KBM-7 (cell line): Measurements from ENCODE around the gene GGCX.
A peak's percentile ranks its signal among the peaks of the same experiment; 100 is the strongest.

ENCODE experiments used
- DNase-seq: peaks from one replicate; pipeline ENCODE4 v3.0.0-alpha.2; 2015
- in situ Hi-C: fragments of 300-500 bp; cut with MboI; formaldehyde crosslinking; loops from 2 replicates; pipeline ENCODE4 v1.14.3; 2020; ENCODE audit warnings: low sequenced_read_pairs, low pct_unique_long_range_greater_than_20kb, mixed read lengths

Gene GGCX

GRCh38 chr2:85501248-85501647 is 60.0 kb downstream of the GGCX start:
- peak; percentile 84 for DNase-seq
- in situ Hi-C loops, result no loop called here

GRCh38 chr2:85497944-85498630 is 63.2 kb downstream of the GGCX start:
- DNase-seq, result no peak
- in situ Hi-C loops, result no loop called here

GRCh38 chr2:85496436-85496835 is 64.9 kb downstream of the GGCX start:
- in situ Hi-C loops, result no loop called here

More at GRCh38 chr2:85496436-85496835, 64.9 kb downstream of the GGCX start:
- no peak for DNase-seq
